Mesenchymal stem cell (in vitro differentiated cells and primary cell): ENCODE results near the gene OLIG1.

Source experiments
- DNase-seq: peaks from one replicate; pipeline ENCODE4 v3.0.0-alpha.2; 2013
- H2AFZ ChIP-seq: one replicate; pipeline ENCODE4 v1.6.1; 2013; ENCODE audit warnings: low read depth, mild to moderate bottlenecking, control low read depth, inconsistent platforms, low read length, moderate library complexity
- H2AK5ac ChIP-seq: 2 replicates; pipeline ENCODE4 v1.6.1; 2013; ENCODE audit warnings: low read length, moderate library complexity, mild to moderate bottlenecking, inconsistent platforms; ENCODE audit not compliant: severe bottlenecking
- H2BK120ac ChIP-seq: one replicate; pipeline ENCODE4 v1.6.1; 2013; ENCODE audit warnings: low read depth, mild to moderate bottlenecking, inconsistent platforms, low read length, moderate library complexity
- H2BK12ac ChIP-seq, 2 experiments: one replicate each; pipeline ENCODE4 v1.6.1; 2013; ENCODE audit warnings: inconsistent platforms in 2 of 2, low read length in 2 of 2, mild to moderate bottlenecking in 2 of 2, moderate library complexity in 2 of 2, control low read depth in 1 of 2
- H2BK15ac ChIP-seq: one replicate; pipeline ENCODE4 v1.6.1; 2013; ENCODE audit warnings: mild to moderate bottlenecking, low read depth, inconsistent platforms; ENCODE audit not compliant: poor library complexity, severe bottlenecking
- H2BK5ac ChIP-seq: 2 replicates; pipeline ENCODE4 v1.6.1; 2013; ENCODE audit warnings: low read depth, mild to moderate bottlenecking, low read length, control low read depth, inconsistent platforms; ENCODE audit not compliant: poor library complexity, severe bottlenecking
- H3K14ac ChIP-seq, 2 experiments: one replicate each; pipeline ENCODE4 v1.6.1; 2013; ENCODE audit warnings: inconsistent platforms in 2 of 2, low read length in 2 of 2, control low read depth in 1 of 2, mild to moderate bottlenecking in 1 of 2, moderate library complexity in 1 of 2
- H3K18ac ChIP-seq, 2 experiments: one replicate each; pipeline ENCODE4 v1.6.1; 2013; ENCODE audit warnings: inconsistent platforms in 2 of 2, low read length in 2 of 2, control low read depth in 1 of 2, low read depth in 1 of 2, mild to moderate bottlenecking in 1 of 2
- H3K23ac ChIP-seq, 2 experiments: one replicate each; pipeline ENCODE4 v1.6.1; 2013; ENCODE audit warnings: inconsistent platforms in 2 of 2, low read length in 2 of 2, mild to moderate bottlenecking in 2 of 2, moderate library complexity in 2 of 2, control low read depth in 1 of 2
- H3K27ac ChIP-seq: 2 replicates; pipeline ENCODE4 v1.5.1; 2013; ENCODE audit warnings: mild to moderate bottlenecking, moderate library complexity, low read length, control low read depth, inconsistent platforms; ENCODE audit not compliant: poor library complexity, severe bottlenecking
- H3K27me3 ChIP-seq, 2 experiments: 2 replicates each; pipeline versions ENCODE4 v1.6.1 to v1.7.0; 2013; ENCODE audit warnings: low read length in 2 of 2, mild to moderate bottlenecking in 2 of 2, moderate library complexity in 2 of 2, control low read depth in 1 of 2, inconsistent platforms in 1 of 2; ENCODE audit not compliant: control insufficient read depth in 1 of 2, insufficient read depth in 1 of 2
- H3K36me3 ChIP-seq, 2 experiments: 2 replicates each; pipeline versions ENCODE4 v1.6.1 to v1.7.0; 2013; ENCODE audit warnings: low read length in 2 of 2, control low read depth in 1 of 2, inconsistent platforms in 1 of 2, low read depth in 1 of 2, mild to moderate bottlenecking in 1 of 2; ENCODE audit not compliant: insufficient read depth in 2 of 2, control insufficient read depth in 1 of 2
- H3K4ac ChIP-seq, 2 experiments: one replicate each; pipeline ENCODE4 v1.6.1; 2013; ENCODE audit warnings: inconsistent platforms in 2 of 2, low read length in 2 of 2, mild to moderate bottlenecking in 2 of 2, moderate library complexity in 2 of 2, control low read depth in 1 of 2, low read depth in 1 of 2
- H3K4me1 ChIP-seq: 2 replicates; pipeline ENCODE4 v1.6.1; 2013; ENCODE audit warnings: low read depth, low read length, control low read depth; ENCODE audit not compliant: control insufficient read depth, insufficient read depth
- H3K4me2 ChIP-seq: 2 replicates; pipeline ENCODE4 v1.6.1; 2013; ENCODE audit warnings: low read length, mild to moderate bottlenecking, inconsistent platforms; ENCODE audit not compliant: poor library complexity, severe bottlenecking
- H3K4me3 ChIP-seq, 2 experiments: 2 replicates each; pipeline versions ENCODE4 v1.5.1 to v1.7.0; 2013; ENCODE audit warnings: low read length in 2 of 2, mild to moderate bottlenecking in 2 of 2, control low read depth in 1 of 2, low read depth in 1 of 2; ENCODE audit not compliant: insufficient read depth in 1 of 2
- H3K79me1 ChIP-seq: replicated peaks from 2 replicates; pipeline ENCODE4 v1.6.1; 2013; ENCODE audit warnings: mild to moderate bottlenecking, control low read depth, low read length, inconsistent platforms; ENCODE audit not compliant: poor library complexity, severe bottlenecking
- H3K9ac ChIP-seq: 2 replicates; pipeline ENCODE4 v1.7.0; 2013; ENCODE audit warnings: mild to moderate bottlenecking, low read length, moderate library complexity
- H3K9me3 ChIP-seq: 2 replicates; pipeline ENCODE4 v1.7.0; 2013; ENCODE audit warnings: mild to moderate bottlenecking, low read length; ENCODE audit not compliant: control insufficient read depth
- H4K8ac ChIP-seq: one replicate; pipeline ENCODE4 v1.6.1; 2013; ENCODE audit warnings: inconsistent platforms, mild to moderate bottlenecking, low read length, moderate library complexity
- H4K91ac ChIP-seq: one replicate; pipeline ENCODE4 v1.6.1; 2013; ENCODE audit warnings: mild to moderate bottlenecking, low read length, inconsistent platforms
- WGBS: methylation state at CpG from one replicate; pipeline ENCODE4 v1.1.7; 2013; ENCODE audit warnings: mixed read lengths; 5-methylcytosine and 5-hydroxymethylcytosine counted together

Gene OLIG1

DNA sequence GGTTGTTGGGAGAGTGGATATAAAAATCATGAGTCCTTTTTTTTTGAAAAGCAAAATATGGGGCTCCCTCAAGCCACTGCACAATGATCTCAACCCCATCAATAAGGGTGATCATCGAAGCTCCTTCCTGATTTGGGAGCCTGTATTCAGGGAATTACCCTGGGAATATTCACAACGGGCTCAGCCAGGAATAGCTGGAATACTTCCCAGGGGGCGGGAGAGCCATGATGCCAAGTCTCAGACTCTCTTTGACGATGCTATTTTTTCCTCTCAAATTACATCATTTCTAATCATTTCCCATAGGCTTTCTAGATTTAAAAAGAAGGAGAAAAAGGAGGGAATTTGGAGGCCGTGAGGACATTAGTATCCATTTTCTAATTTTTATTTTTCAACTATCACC, 18.4 kb downstream of the OLIG1 start:
- Histone ChIP-seq H3K27ac (no peak overlapping the region), H3K79me1 (no peaks in the 10 kb centered on the region), H3K27me3 (peaks cover 26 to 54% of the 10 kb centered on the region in 2 experiments), H3K9ac (no peak overlapping the region), H3K4ac (no peak overlapping the region), H2BK12ac (no peak overlapping the region), H4K91ac (no peak overlapping the region), H3K4me3 (no peak overlapping the region), H3K9me3 (no peaks in the 10 kb centered on the region), H2BK120ac (no peak overlapping the region), H2AK5ac (no peak overlapping the region), H3K18ac (no peak overlapping the region), H3K36me3 (no peaks in the 10 kb centered on the region), H3K4me1 (no peaks in the 10 kb centered on the region), H3K14ac (no peak overlapping the region), H3K4me2 (no peak overlapping the region), H2BK5ac (no peak overlapping the region), H2AFZ (no peak overlapping the region), H2BK15ac (no peak overlapping the region), H4K8ac (no peak overlapping the region), H3K23ac (no peak overlapping the region)
- WGBS = 63% methylated on average over 2 of the region's 5 CpGs
- no peak for DNase-seq

DNA sequence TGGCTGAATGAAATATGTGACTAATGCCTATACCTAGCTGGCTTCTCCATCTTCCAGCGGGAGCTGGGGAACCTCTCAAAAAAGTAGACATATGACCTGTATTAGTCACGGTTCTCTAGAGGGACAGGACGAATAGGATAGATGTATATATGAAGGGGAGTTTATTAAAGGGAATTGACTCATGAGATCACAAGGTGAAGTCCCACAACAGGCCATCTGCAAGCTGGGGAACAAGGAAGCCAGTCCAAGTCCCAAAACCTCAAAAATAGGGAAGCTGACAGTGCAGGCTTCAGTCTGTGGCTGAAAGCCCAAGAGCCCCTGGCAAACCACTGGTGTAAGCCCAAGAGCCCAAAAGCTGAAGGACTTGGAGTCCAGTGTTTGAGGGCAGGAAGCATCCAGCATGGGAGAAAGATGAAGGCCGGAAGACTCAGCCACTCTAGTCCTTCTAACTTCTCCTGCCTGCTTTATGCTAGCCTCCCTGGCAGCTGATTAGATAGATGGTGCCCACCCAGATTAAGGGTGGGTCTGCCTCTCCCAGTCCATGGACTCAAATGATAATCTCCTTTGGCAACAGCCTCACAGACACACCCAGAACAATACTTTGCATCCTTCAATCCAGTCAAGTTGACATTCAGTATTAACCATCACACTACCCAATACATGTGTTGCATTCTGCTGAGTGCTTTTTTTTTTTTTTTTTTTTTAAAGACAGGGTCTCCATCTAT, 19.6 kb downstream of the OLIG1 start:
- H3K4me2 ChIP-seq = no peak overlapping the region
- H3K79me1 ChIP-seq = no peaks in the 10 kb centered on the region
- no peak overlapping the region for H2BK5ac ChIP-seq
- H3K18ac ChIP-seq = no peak overlapping the region
- H2BK120ac ChIP-seq = no peak overlapping the region
- no peaks in the 10 kb centered on the region for H3K9me3 ChIP-seq
- H3K9ac ChIP-seq = no peak overlapping the region
- no peaks in the 10 kb centered on the region for H3K36me3 ChIP-seq
- no peak overlapping the region for H3K23ac ChIP-seq
- no peak overlapping the region for H3K14ac ChIP-seq
- H2AFZ ChIP-seq = no peak overlapping the region
- no peak overlapping the region for H4K91ac ChIP-seq
- H4K8ac ChIP-seq = no peak overlapping the region
- 79% methylated on average over 4 of the region's 4 CpGs for WGBS
- no peak overlapping the region for H3K4ac ChIP-seq
- H2BK15ac ChIP-seq = no peak overlapping the region
- H2AK5ac ChIP-seq = no peak overlapping the region
- no peak for DNase-seq
- H3K27me3 ChIP-seq = peaks cover 23 to 51% of the 10 kb centered on the region in 2 experiments
- no peak overlapping the region for H3K4me3 ChIP-seq
- H3K27ac ChIP-seq = no peak overlapping the region
- no peak overlapping the region for H2BK12ac ChIP-seq
- H3K4me1 ChIP-seq = no peaks in the 10 kb centered on the region

DNA sequence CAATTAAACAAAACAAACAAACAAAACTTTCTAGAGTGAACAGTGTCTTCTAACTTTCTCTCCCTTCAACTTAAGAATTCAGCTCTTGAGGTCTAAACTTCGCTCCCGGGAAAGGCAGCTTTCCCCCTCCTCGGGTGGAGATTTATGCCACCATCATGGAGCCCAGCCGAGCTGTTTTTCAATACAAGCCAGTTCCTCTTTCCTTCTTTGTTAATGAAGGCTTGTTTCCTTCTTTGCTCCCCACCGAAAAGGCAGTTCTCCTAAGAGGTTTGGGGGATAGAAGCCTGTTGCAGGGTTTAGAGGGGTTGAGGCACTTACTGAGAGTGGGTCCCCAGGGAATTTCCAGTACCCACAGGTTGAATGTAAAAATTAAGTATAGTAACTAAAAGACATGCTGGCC, 26.5 kb downstream of the OLIG1 start:
- no peaks in the 10 kb centered on the region for H3K36me3 ChIP-seq
- 71% methylated on average over 4 of the region's 5 CpGs for WGBS

DNA sequence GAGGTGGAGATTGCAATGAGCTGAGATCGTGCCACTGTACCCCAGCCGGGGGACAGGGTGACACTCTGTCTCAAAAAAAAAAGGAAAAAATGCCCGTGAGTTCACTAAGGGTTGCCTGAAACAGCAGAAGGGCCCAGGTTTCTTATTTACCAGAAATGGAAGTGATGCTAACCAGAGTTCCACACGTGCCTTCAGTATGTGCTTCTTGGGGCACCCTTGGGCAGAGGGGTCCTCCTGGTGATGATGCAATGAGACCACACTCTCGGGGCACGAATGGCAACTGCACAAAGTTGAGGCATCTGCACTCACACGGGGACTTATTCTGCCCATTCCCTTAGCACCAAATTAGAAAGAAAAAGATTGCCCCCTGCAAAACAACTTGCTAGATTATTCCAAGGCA, 29.2 kb downstream of the OLIG1 start:
- Histone ChIP-seq H2BK12ac (no peak overlapping the region), H3K9ac (no peak overlapping the region), H2BK120ac (no peak overlapping the region), H2AK5ac (no peak overlapping the region), H3K4me1 (peaks cover 7% of the 10 kb centered on the region), H3K23ac (no peak overlapping the region), H3K18ac (no peak overlapping the region), H2BK5ac (no peak overlapping the region), H3K14ac (no peak overlapping the region), H3K27ac (no peak overlapping the region), H4K91ac (no peak overlapping the region), H2BK15ac (no peak overlapping the region), H3K79me1 (no peaks in the 10 kb centered on the region), H3K36me3 (no peaks in the 10 kb centered on the region), H3K9me3 (no peaks in the 10 kb centered on the region), H4K8ac (no peak overlapping the region), H3K4me2 (no peak overlapping the region), H2AFZ (no peak overlapping the region), H3K4ac (no peak overlapping the region), H3K4me3 (no peak overlapping the region), H3K27me3 (peaks cover 26 to 48% of the 10 kb centered on the region in 2 experiments)
- no peak for DNase-seq
- WGBS = 82% methylated on average over 7 of the region's 7 CpGs

More for the DNA sequence above, 26.5 kb downstream of the OLIG1 start:
- H2AK5ac ChIP-seq = no peak overlapping the region
- H3K27me3 ChIP-seq = peaks cover 14 to 34% of the 10 kb centered on the region in 2 experiments
- no peak overlapping the region for H2BK15ac ChIP-seq
- no peak overlapping the region for H3K4ac ChIP-seq
- no peak overlapping the region for H3K4me2 ChIP-seq
- H3K23ac ChIP-seq = no peak overlapping the region
- H3K18ac ChIP-seq = no peak overlapping the region
- no peak overlapping the region for H4K91ac ChIP-seq
- no peaks in the 10 kb centered on the region for H3K9me3 ChIP-seq
- H3K79me1 ChIP-seq = no peaks in the 10 kb centered on the region
- no peak overlapping the region for H2BK5ac ChIP-seq
- no peak overlapping the region for H2BK12ac ChIP-seq
- H2BK120ac ChIP-seq = no peak overlapping the region
- no peak overlapping the region for H4K8ac ChIP-seq
- no peak overlapping the region for H3K9ac ChIP-seq
- no peak for DNase-seq
- H3K27ac ChIP-seq = no peak overlapping the region
- no peak overlapping the region for H3K14ac ChIP-seq
- H2AFZ ChIP-seq = no peak overlapping the region
- no peak overlapping the region for H3K4me3 ChIP-seq
- peaks cover 4% of the 10 kb centered on the region for H3K4me1 ChIP-seq
